Endothelial cell of hepatic sinusoid (primary cell): Measurements from ENCODE around the gene SRGAP1.

Experiments used
- in situ Hi-C: cut with HindIII; loops from 2 replicates; pipeline ENCODE4 v1.10.0; 2017; ENCODE audit warnings: low sequenced_read_pairs

Gene SRGAP1

DNA sequence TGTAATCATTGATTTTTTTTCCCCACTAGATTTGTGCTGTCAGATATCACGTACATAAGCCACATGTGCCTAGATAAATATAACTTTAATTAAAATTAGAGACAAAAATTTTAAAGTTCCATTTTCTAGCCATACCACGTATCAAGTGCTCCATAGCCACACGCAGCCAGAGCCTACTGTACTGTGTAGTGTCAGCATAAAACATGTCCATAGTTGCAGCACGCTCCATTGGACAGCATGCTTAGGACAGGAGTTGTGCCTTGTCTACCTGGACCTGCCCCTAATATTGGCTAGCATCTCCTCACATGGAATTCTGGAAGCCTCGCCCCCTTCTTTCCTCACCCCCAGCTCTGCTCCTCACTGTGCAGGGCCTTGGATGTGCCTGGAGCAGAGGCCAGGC, 116.5 kb downstream of the SRGAP1 start:
- in situ Hi-C loops = no loop called here

DNA sequence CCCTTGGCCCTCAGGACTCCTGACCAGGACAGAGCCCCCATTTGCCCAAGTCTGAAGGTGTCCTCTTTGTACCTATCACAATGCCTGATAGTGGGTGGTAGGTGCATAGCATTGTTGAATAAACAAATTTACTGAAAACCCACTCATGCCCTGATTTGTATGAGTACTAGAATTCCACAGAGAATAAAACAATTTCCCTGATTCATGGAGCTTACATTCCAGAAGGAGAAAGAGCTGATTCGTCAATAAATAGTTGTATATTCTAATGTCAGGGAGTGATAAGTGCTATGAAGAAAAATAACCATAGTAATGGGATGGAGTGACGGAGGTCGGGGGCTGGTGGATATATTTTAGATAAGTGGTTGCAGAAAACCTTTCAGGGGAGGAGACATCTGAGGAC, 117.0 kb downstream of the SRGAP1 start:
- in situ Hi-C loops = no loop called here

- in situ Hi-C loops = no loop called here
Measured at GRCh38 chr12:63963868-63964267, 119.4 kb downstream of the SRGAP1 start.

- in situ Hi-C loops = no loop called here
Measured at GRCh38 chr12:63964301-63964700, 119.8 kb downstream of the SRGAP1 start.

DNA sequence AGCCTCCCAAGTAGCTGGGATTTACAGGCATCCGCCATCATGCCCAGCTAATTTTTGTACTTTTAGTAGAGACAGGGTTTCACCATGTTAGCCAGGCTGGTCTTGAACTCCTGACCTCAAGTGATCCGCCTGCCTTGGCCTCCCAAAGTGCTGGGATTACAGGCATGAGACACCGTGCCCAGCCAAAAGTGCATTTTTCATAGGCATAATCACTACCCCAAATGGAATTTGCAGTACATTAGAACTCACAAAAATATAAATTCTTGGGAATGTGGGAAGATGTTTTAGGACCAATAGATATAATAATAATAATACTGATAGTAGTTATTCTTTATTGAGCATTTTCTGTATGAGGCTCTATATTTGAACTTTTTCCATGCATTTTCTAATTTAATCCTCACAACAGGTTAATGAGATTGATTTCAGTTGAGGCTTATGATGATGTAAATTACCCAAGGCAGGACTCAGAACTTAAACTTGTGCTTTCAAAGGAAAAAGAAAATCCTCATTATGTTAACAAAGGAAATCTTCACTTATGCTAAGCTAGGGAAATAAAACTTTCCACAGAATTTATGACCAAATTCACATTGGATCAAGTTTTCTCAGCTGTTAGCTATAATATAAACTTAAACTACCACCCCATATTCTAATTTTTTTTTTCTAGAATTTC, 121.6 kb downstream of the SRGAP1 start:
- in situ Hi-C loops = no loop called here

- in situ Hi-C loops = no loop called here
Measured at GRCh38 chr12:63966606-63966975, 122.1 kb downstream of the SRGAP1 start.

DNA sequence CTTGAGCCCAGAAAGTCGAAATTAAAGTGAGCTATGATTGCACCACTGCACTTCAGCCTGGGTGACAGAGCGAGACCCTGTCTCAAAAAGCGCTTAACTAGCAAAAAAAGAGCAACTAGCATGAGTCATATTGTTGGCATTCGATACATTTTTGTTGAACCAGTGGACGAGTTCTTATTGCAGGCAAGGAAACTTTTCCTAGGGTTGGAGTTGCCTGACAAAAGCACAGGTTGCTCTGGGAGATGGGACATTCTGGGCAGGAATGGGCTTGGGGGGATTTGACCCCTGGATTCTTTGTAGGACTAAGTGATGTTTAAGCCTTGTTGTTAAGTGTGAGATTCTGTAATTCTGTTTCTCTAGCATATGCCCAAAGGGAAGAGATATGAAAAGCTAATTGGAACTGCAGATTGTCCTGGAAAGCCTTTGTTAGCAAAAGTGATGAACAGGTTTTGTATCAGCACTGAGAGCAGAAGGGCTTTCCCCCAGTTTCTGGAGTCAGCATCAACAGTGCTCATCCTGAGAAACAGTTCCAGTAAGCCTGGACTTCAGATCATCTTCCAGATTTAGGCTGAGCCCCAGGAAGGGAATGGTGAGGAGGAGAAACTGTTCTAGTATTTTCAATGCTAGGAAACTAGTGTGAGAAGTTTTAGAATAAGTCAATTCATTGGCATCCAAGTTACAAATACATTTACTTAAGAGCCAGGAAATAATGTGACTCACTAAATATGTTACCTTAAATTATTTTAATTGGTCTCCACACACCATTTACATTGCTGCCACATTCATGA, 123.1 kb downstream of the SRGAP1 start:
- in situ Hi-C loops = no loop called here

DNA sequence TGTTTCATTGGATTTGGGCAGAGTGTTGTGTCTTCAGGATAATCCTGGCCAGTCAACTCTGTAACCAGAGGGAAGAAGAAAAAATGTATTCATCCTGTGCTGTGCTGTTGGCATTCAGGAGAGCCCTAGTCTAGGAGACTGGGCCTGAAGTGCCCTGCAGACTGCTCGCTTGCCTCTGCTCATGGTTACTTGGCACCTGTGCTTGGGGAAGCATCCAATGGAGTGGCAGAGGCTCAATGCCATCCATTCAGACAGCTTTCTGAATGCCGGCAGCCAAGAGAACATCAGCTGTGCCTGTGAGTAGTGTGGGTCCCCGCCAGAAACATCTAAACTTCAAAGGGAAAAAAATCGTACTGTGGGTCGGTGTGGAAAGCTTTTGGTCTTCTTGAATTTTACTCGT, 124.2 kb downstream of the SRGAP1 start:
- in situ Hi-C loops = no loop called here

DNA sequence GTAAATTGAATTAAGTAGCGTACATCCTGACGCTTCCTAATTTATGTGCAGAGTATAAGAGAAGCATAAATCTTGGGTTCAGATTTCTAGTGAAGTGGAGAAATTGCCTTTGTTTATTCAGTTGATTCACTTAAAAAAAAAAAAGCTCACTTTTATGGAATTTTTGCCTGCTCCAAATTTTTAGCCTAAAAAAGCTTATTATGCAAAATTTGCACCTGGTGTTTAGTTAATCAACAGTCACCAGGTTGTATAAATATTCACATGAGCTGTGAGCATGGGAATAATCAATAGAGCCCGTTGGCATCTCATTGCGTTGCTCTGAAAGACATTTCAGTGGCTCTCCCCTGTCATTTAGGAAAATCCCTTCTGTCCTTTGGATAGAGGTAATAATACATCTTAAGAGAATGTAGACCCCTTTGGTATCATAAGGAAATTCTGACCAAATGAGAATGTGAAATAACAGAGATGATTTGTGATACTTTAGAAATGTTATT, 132.4 kb downstream of the SRGAP1 start:
- in situ Hi-C loops = no loop called here

DNA sequence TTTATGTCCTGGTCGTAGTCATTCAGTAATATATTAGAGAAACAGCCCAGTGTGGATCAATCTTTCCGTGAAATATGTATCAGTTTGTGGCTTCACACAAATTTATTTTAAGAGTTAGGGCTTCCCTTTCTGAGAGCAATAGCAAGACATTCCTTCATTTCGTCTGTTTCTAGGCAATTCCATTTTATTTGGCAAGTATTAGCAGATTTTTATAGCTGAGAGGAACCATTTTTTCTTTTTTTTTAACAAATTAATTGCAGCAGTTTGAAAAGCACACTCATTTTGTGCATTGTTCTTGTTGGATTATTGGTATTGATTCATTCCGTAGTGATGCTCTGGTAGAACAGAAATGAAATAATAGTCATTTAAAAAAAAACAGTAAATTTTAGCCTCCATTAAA, 132.9 kb downstream of the SRGAP1 start:
- in situ Hi-C loops = no loop called here

DNA sequence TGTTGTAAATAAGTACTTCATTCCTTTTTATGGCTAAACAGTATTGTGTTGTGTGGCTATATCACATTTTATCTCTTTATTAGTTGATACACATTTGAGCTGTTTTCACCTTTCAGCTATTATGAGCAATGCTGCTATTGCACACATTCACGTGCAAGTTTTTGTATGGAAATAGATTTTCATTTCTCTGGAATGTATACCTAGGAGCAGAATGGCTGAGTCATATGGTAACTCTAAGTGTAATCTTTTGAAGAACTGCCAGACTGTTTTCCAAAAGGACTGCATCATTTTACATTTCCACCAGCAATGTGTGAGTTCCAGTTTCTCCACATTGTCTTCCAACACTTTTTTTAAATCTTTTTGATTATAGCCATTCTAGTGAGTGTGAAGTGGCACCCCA, 134.0 kb downstream of the SRGAP1 start:
- in situ Hi-C loops = no loop called here

- in situ Hi-C loops = no loop called here
Measured at GRCh38 chr12:63980211-63980610, 135.7 kb downstream of the SRGAP1 start.

DNA sequence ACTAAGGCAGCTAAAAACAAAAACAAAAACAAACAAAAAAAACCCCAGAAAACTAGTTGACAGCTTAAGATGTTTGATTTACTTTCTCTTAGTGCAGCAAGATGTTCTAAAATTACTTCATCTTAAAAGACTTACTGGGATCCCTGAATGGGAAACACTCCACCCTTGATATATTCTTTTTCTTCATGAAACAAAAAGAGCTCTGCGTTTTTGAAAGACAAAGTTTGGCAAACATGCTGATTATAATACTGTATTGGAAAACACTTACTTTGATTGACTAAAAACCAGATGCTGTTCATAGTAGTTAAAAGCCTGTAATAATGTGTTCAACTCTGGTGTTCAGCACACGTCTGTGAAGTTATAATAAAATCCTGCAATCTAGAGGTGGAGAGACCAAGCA, 136.8 kb downstream of the SRGAP1 start:
- in situ Hi-C loops = no loop called here

- in situ Hi-C loops = no loop called here
Measured at GRCh38 chr12:63982604-63983295, 138.2 kb downstream of the SRGAP1 start.

GRCh38 chr12:63985456-63985855, 141.0 kb downstream of the SRGAP1 start:
- in situ Hi-C loops = no loop called here

DNA sequence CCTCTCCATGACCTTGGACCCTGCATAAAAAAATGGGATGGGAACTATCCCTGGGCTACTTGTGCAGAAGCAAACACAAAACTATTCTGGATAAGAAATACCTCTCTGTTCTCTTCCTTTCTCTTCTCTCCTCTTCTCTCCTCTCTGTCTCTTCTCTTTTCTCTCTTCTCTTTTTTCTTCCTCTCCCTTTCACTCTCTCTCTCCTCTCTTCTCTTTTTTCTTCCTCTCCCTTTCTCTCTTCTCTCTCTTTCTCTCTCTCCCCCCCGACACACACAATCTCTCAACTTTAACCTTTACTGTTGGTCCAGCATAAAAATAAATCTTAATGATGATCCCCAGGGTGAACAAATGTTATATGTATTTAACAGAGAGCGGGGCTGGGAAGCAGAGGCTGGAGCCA, 141.4 kb downstream of the SRGAP1 start:
- in situ Hi-C loops = no loop called here

GRCh38 chr12:63989301-63989845, 144.9 kb downstream of the SRGAP1 start:
- in situ Hi-C loops = no loop called here

- in situ Hi-C loops = no loop called here
Measured at GRCh38 chr12:63990828-63991547, 146.5 kb downstream of the SRGAP1 start.

DNA sequence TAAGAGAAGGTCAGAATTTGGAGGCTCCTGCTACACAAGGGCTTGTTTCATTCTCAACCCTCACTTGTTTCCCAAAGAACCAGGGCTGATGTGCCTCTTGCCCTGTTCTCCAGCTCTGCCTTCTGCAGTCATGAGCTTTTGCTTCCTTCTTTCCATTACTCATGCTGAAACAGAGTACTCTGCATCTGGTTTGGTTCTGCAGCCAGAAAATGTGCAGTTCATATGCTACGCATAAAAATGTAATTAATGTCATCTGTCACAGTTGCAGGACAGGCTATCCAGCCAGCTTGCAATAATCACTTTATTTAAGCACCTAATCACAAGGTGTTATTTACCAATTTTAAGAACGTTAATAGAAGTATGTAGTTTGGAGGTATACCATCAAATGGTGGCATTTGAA, 150.2 kb downstream of the SRGAP1 start:
- in situ Hi-C loops = no loop called here

- in situ Hi-C loops = no loop called here
Measured at GRCh38 chr12:63995512-63995911, 151.0 kb downstream of the SRGAP1 start.

GRCh38 chr12:63996556-63996955, 152.1 kb downstream of the SRGAP1 start:
- in situ Hi-C loops = no loop called here
